Stimulated activated CD4-positive, alpha-beta T cell treated with anti-CD3 and anti-CD28 coated beads, Interleukin-4, amount 100 ng/mL, for 48 hours (primary cell): ENCODE data around the gene SESN2.
"Not testable (repeated sequence)": the region's sequence is repeated elsewhere in the genome, so short reads cannot be mapped to it uniquely, and the experiment has no call there.

Experiments
- DNase-seq, 2 donors: peaks; one replicate each; pipeline ENCODE4 v3.0.0-alpha.2; 2020; ENCODE audit warnings: low read depth in 2 of 2

SESN2 gene

DNA sequence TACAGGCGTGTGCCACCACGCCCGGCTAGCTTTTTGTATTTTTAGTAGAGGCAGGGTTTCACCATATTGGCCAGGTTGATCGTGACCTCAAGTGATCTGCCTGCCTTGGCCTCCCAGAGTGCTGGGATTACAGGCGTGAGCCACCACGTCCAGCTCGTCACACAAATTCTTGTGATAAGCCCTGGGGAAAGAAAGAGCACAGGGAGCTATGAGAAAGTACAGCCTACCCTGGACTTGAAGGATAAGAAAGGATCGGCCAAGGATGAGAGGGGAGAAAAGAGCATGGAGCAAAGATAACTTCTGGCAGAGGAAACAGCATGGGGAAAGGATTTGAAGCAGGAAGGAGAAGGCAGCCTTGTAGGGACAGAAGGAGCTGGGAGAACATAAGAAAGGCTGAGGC is 29.2 kb downstream of the SESN2 start:
- no peak for DNase-seq

DNA sequence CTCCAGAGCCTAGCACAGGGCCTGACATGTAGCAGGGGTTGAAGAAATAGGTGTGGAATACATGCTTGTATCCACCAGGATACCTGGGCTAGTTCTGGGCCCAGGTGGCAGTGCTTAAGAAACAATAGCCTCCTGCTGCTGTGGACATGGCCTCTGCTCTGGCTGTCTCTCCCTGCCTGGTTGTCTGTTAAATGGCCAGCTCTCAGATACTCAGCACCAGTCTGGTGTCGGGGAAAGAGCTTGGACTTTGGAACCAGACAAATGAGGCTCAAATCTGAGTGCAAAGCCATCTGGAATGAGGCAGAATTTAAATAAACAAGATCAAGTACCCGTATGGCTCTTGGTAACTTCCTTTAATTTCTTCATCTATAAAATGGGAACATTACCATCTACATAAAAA is 31.5 kb downstream of the SESN2 start:
- DNase-seq, result no peak

DNA sequence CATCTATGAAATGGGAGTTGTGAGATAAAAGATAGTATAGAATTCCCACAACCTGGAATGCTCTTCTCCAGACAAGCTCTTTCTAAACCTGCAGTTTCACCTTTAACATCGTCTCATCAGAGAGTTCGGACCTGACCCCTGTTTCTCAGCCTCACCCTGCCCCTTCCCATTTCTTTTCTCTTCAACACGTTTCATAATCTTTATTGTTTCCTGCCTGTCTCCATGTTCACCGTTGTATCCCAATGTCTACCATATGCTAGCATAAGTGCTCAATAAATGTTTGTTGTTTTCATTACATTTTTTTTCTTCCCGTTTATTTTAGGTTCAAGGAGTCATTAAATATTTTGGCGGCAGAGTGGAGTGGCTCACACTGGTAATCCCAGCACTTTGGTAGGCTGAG is 32.4 kb downstream of the SESN2 start:
- no peak for DNase-seq

DNA sequence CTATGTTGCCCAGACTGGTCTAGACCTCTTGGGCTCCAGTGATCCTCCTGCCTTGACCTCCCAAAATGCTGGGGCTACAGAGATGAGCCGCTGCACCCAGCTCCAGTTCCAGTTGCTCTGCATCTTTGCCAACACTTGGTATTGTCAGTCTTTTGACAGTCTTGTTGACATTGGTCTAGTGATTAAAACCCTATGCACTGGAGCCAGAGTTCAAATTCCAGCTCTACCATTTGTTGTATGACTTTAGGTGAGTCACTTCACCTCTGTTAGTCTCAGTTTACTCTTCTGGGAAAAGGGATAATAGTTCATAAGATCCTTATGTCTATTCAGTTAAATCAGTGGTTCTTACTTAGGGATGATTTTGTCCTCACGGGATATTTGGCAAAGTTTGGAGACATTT is 36.6 kb downstream of the SESN2 start:
- no peak for DNase-seq

DNA sequence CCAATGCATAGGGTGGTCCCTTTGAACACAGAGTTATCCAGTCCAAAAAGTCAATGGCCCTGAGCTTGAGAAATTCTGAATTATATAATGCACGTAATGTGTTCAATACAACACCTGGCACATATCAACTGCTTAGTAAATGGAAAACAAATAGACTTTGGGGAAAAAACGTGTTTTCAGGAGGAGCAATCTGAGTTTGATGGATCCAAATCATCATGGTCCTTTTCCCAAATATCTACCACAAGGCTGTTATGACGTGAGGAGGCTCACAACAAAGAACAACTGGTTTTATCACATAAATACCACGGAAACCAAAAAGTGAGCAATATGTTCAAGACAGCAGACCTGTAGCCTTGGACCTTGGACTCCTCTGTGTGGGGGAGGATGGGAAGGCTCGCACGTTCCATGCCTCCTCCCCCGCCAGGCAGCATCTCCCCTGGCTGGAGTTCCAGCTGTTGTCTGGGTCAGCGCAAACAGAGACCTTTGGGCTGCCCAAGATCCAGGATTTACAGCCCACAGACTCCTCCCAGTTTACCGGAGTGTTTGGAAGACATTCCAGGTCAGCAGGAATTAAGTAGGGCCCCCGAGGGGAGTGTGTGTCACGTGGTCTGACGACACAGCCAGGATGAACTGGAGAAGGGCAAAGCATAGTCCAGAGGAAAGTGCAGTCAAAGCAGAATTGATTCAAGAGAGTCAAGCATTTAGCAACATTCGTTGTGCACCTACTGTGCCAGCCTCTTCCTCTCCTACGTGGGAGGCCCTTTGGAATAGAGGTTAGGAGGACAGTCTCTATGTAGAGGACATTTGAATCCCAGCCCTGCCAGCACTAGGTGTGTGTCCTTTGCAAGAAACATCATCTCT is 37.3 kb downstream of the SESN2 start:
- DNase-seq, result no peak

DNA sequence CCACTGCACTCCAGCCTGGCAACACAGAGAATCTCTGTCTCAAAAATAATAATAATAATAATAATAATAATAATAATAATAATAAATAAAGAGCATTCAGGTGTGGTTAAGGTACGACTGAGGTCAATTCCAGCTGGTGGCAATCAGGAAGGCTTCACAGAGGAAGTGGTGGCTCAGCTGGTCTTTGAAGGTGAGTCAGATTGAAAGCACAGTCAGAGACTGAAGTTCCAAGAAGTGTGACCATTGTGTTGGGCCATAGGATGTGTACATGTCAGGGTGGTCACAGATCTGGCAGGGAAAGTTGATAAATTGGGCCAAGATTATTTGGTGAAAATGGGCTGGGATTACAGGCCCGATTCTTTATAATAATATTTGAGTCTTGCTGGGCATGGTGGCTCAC is 38.5 kb downstream of the SESN2 start:
- DNase-seq, result no peak

DNA sequence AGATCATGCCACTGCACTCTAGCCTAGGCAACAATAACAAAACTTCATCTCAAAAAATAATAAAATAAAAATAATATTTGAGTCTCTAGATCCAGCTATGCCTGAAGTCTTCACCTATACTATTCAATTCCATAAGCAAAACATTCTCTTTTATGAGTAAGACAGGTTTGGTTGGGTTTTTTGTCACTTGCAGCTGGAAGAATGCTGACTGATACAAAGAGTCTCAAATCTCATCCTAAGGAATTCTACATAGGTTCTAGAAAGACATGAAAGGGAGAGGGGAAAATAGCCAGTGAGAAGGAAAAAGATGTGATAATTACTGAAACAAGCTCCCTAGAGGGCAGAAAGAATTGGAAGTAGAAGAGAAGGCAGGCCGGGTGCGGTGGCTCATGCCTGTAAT is 39.1 kb downstream of the SESN2 start:
- no peak for DNase-seq

DNA sequence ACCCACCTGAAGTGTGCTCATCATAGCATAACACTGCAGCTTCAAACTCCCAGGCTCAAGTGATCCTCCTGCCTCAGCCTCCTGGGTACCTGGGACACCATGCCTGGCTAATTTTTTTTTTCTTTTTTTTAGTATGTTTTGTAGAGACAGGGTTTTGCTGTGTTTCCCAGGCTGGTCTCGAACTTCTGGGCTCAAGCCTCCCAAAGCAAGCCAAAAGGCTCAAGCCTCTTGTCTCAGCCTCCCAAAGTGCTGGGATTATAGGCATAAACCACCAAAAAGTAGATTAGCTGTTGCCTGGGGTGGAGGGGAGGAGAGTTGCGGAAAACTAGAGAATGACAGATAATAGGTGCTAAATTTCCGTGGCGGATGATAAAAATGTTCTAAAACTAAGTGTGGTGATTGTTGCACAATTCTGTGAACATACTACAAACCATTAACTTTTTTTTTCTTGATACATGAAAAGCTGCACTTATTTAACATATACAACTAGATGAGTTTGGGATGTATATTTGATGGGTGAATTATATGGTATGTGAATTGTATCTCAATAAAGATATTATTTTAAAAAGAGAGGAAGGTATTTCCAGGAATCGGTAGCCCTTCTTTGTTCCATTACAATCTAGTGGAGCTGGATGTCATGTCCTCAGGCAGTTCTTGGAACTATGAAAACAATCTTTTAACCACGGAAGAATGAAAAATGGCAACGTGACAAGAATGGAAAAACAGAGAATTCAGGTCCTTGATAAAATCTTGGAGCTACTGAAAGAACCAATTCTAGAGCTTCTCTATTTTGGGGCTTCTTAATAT is 42.3 kb downstream of the SESN2 start:
- DNase-seq, result no peak

DNA sequence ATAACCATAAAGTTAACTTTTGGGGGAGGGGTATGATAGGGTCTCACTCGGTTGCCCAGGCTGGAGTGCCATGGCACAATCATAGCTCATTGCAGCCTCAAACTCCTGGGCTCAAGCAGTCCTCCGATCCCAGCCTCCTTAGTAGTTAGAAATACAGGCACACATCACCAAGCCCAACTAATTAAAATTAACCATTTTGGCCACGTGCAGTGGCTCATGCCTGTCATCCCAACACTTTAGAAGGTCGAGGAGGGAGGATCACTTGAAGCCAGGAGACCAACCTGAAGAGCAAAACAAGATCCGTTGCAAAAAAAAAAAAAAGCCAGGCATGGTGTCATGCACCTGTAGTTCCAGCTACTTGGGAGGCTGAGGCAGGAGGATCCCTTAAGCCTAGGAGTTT is 42.9 kb downstream of the SESN2 start:
- DNase-seq, result no peak

DNA sequence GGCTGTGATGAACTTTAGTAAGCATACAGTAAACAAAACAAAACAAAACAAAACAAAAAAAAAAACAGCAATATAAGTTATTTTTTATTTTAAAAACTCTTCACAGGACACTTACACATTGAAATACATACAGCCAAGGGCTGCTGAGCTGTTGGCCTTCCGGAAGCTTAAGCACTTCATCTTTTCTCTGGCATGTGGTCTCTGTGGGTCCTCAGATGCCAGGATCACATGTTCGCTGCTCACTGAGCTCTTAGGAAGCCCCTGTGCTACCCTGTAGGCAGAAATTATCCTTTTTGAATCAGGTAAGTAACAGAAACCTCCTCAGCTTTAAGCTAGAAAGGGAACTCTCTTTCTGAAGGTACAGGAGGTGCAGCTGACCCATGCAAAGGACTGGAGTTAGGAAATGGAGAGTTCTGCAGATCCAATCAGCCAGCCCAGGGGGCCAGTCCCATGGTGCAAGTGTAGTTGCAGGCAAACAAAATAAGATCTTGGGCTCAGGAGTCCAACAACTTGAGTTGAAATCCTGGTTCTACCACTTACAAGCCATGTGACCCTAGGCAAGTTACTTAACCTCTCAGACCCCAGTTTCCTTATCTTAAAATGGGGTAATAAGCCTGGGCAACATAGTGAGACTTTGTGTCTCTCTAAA is 47.1 kb downstream of the SESN2 start:
- no peak for DNase-seq

DNA sequence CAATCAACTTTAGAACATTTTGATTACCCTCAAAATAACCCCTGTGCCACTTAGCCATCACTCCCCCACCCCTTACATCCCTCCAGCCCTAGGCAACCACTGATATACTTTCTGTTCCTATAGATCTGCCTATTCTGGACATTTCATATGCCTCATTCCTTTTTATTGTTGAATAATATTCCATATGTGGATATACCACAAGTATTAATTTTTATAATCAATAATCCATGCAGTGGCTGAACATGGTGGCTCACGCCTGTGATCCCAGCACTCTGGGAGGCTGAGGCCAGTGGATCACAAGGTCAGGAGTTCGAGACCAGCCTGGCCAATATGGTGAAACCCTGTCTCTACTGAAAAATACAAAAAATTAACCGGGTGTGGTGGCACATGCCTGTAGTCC is 49.4 kb downstream of the SESN2 start:
- DNase-seq, result no peak

DNA sequence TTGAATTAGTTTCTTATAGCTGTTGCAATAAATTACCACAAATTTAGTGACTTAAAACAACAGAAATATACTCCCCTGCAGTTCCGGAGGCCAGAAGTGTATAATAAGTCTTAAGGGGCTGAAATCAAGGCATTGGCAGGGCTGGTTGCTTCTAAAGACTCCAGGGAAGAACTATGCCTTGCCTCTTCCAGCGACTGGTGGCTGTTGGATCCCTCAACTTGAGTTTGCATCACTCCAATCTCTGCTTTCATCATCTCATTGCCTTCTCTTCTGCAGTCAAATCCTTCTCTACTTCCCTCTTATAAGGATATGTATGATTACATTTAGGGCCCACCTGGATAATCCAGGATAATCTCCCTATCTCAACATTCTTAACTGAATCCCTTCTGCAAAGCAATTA is 50.4 kb downstream of the SESN2 start:
- no peak for DNase-seq

DNA sequence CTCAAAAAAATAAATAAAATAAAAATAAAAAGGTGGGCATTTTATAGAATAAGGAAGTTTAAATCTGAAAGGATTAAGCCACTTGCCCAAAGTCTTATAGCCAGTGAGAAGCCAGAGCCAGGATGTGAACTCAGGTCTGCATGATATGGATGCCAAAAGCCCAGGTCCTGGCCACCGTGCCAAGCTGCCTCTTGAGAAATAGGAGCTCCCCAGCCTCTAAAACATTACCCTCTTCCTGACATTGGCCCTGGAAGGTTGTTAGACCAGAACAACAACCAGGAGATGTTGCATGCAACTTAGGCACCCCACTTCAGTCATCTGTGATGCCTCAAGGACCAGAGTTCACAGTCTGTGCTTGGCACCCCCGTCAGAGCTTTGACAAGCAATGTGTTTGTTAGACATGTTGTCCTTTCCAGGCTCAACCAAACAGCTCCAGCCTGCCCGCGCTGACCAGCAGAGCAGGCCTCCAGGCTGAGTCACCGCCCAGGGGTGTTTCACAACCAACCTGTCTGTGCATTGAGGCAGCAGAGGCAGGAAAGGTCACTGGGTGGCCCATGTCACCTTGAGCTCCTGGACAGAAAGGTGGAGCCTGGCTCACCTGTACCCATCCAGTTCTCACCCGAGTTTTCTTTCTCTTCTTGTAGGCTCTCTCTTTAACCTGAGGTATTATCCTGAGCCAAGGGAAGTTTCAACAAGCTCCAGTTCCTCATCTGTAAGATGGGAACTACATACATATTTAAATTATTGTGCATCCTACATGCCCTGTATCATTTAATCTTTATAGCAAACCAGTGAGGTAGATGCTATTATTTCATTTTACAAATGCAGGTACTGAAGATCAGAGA is 54.6 kb downstream of the SESN2 start:
- DNase-seq, result no peak

DNA sequence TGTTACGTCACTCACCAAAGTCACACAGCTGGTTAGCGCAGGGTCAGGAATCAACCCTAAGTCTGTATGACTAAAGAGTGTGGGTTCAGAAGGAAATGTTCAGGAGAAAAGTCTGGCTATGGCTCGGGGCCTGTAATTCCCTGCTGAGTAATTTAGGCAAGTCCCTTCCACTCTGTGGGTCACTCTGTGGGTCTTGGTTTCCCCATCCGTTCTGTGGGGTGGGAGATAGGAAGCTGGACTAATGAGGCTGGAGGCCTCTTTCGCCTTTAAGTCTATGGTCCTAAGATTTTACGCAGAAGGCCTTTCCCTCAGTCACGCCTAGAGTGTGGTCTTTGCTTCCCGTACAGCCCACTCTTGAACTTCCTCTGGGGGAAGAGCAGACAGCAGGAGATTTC is 55.2 kb downstream of the SESN2 start:
- DNase-seq, result no peak

DNA sequence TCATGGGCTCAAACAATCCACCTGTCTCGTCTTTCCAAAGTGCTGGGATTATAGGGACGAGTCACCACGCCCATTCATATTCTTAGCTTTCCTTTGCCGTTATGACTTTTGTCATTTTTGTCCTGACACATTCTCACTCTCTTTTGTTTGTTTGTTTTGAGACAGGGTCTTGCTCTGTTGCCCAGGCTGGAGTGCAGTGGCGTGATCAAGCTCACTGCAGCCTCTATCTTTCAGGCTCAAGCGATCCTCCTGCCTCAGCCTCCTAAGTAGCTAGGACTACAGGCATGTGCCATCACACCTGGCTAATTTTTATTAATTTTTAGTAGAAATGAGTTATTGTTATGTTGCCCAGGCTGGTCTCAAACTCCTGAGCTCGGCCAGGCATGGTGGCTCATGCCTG is 57.7 kb downstream of the SESN2 start:
- DNase-seq, result no peak

DNA sequence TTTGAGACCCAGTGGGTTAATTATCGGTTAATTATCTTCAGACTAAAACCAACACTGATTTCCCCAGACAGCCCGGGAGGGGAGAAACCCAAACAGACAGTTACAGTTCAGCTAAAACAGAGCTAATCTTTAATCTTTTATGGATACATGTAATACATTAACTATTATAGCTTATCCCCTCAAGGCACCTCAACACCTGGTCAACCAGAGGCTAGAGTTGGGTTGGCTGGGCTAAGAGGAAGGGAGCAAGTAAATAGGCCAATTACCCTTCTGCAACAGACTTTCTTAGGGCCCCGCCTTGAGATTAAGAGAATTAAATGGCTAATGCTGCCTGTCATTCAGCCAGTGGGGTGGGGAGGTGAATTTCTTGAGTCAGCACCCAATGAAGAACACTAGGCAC is 62.9 kb downstream of the SESN2 start:
- no peak for DNase-seq

DNA sequence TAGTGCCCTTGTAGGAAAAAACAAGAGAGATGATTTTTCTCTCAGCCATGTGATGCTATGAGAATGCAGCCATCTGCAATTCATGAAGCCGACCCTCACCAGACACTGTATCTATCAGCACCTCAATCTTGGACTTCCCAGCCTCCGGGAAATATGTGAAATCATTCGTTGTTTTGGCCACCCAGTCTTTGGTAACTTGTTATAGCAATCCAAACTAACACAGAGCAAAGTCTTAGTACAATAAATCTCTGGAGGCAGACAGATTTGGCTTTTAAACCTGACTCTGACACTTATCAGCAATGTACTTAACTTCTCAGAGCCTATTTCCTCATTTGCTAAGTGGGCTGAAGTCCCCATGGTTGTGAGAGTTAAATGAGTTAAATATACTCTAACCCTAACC is 64.4 kb downstream of the SESN2 start:
- no peak for DNase-seq

DNA sequence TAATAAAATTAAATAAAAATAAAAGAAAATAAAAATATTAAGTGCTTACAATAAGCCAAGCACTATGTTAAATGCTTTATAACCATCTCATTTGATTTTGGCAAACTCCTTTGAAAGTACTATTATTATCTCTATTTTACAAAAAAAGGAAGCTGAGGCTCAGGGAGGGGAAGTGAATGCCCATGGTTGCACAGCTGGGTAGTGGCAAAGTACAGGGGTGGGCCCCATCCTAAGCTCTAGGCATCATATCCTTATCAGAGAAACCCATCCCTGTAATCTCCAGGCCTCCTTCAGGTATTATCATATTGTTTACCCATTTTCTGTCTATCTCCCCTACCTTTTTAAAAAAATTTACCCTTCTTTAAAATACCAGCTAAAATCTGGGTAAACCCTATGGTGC is 67.2 kb downstream of the SESN2 start:
- DNase-seq, result no peak

DNA sequence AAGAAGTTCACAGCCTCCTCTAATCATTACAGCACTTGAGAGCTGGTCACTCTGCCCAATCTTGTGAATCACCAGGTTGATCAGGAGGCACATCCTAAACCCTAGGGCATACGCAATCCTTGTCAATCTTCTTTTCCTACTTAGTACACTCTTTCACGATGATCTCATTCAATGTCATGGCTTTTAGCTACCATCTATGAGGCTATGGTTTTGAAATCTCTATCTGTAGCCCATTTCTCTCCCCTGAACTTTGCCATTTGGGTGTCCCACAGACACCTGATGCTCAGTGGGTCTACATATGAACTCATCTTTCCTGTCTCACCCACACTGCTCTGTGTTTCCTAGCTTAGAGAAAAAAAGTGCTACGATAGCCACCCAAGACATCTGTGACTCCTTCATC is 67.7 kb downstream of the SESN2 start:
- DNase-seq, result no peak

DNA sequence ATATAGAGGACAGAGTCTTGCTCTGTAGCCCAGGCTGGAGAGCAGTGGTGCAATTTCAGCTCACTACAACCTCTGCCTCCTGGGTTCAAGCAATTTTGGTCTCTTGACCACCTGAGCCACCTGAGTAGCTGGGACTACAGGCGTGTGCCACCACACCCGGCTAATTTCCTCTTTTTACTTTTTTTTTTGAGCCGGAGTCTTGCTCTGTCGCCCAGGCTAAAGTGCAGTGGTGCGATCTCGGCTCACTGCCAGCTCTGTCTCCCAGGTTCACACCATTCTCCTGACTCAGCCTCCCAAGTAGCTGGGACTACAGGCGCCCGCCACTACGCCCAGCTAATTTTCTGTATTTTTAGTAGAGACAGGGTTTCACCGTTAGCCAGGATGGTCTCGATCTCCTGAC is 68.1 kb downstream of the SESN2 start:
- DNase-seq, result not testable (repeated sequence)

DNA sequence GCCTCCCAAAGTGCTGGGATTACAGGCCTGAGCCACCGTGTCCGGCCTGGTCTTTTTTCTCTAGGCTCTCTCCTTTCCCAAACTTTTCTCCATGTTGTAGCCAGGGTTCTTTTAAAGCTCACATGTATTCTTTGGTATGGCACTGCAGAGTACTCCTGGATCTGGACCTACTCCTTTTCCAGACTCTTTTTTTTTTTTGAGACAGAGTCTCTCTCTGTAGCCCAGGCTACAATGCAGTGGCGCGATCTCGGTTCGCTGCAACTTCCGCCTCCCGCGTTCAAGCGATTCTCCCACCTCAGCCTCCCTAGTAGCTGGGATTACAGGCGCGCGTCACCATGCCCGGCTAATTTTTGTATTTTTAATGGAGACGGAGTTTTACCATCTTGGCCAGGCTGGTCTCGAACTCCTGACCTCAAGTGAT is 68.9 kb downstream of the SESN2 start:
- no peak for DNase-seq
